ENCODE results near the gene SASS6. TPM values are rescaled to one million over a fixed set of nuclear protein-coding genes. Genes with fewer than 3 reads are reported as not detected.

The SASS6 gene
- total RNA-seq, 1 experiment from 2014 or later: 10.1 TPM

GRCh38 chr1:100070201-100070939 is 62.4 kb downstream of the SASS6 start:
- Mint-ChIP-seq H3K4me1 (ENCODE audit: low read depth, unreplicated experiment) (no peaks in the 10 kb centered on the region), H3K36me3 (ENCODE audit: insufficient read depth, unreplicated experiment) (peaks cover 57% of the 10 kb centered on the region), H3K4me3 (ENCODE audit: unreplicated experiment) (no peak overlapping the region), H3K9me3 (ENCODE audit: unreplicated experiment) (no peaks in the 10 kb centered on the region), H3K27ac (ENCODE audit: unreplicated experiment) (no peak overlapping the region), H3K27me3 (ENCODE audit: insufficient read depth, unreplicated experiment) (no peaks in the 10 kb centered on the region)
- ChIA-PET CTCF (no interaction called here), POLR2A (no interaction called here)
- Histone ChIP-seq H3K36me3 (ENCODE audit: control insufficient read depth, insufficient read depth, low read length) (no peaks in the 10 kb centered on the region), H3K27me3 (replicated peaks; ENCODE audit: control insufficient read depth, insufficient read depth, low read length) (no peaks in the 10 kb centered on the region), H3K4me3 (ENCODE audit: low read depth, low read length) (no peak overlapping the region), H3K4me1 (no peaks in the 10 kb centered on the region), H3K9me3 (no peaks in the 10 kb centered on the region)
- no peak for DNase-seq
- no TSS peak for BruUV-seq (replicated peaks)
- intact Hi-C loops (cut with micrococcal nuclease; ENCODE audit: unreplicated experiment): no loop called here
- TF ChIP-seq CTCF (IDR thresholded peaks at IDR 0.05; ENCODE audit: insufficient read depth in 1 of 2, low read depth in 1 of 2, low read length in 1 of 2, severe bottlenecking in 1 of 2, unreplicated experiment in 1 of 2): no peak

GRCh38 chr1:100065969-100066227 is 66.8 kb downstream of the SASS6 start:
- no peak overlapping the region for H3K4me3 ChIP-seq (ENCODE audit: low read depth, low read length)
- Mint-ChIP-seq H3K4me1 (ENCODE audit: low read depth, unreplicated experiment) (no peaks in the 10 kb centered on the region), H3K9me3 (ENCODE audit: unreplicated experiment) (no peaks in the 10 kb centered on the region), H3K27ac (ENCODE audit: unreplicated experiment) (no peak overlapping the region), H3K4me3 (ENCODE audit: unreplicated experiment) (no peak overlapping the region), H3K27me3 (ENCODE audit: insufficient read depth, unreplicated experiment) (no peaks in the 10 kb centered on the region), H3K36me3 (ENCODE audit: insufficient read depth, unreplicated experiment) (peaks cover 50% of the 10 kb centered on the region)
- ChIA-PET POLR2A (no interaction called here), CTCF (no interaction called here)
- DNase-seq: no peak
- no peak for TF ChIP-seq CTCF (IDR thresholded peaks at IDR 0.05; ENCODE audit: insufficient read depth in 1 of 2, low read depth in 1 of 2, low read length in 1 of 2, severe bottlenecking in 1 of 2, unreplicated experiment in 1 of 2)
- no peaks in the 10 kb centered on the region for H3K9me3 ChIP-seq
- intact Hi-C loops (cut with micrococcal nuclease; ENCODE audit: unreplicated experiment): no loop called here
- H3K4me1 ChIP-seq: no peaks in the 10 kb centered on the region
- no peaks in the 10 kb centered on the region for H3K36me3 ChIP-seq (ENCODE audit: control insufficient read depth, insufficient read depth, low read length)
- no peaks in the 10 kb centered on the region for H3K27me3 ChIP-seq (replicated peaks; ENCODE audit: control insufficient read depth, insufficient read depth, low read length)
- no TSS peak for BruUV-seq (replicated peaks)

GRCh38 chr1:100065183-100065968 is 67.4 kb downstream of the SASS6 start:
- POLR2A ChIA-PET: no interaction called here

More at GRCh38 chr1:100065183-100065968, 67.4 kb downstream of the SASS6 start:
- H3K4me1 Mint-ChIP-seq (ENCODE audit: low read depth, unreplicated experiment): no peaks in the 10 kb centered on the region
- H3K27ac Mint-ChIP-seq (ENCODE audit: unreplicated experiment): no peak overlapping the region
- H3K4me3 Mint-ChIP-seq (ENCODE audit: unreplicated experiment): no peak overlapping the region
- intact Hi-C loops (cut with micrococcal nuclease; ENCODE audit: unreplicated experiment): no loop called here
- H3K4me1 ChIP-seq: no peaks in the 10 kb centered on the region
- H3K9me3 Mint-ChIP-seq (ENCODE audit: unreplicated experiment): no peaks in the 10 kb centered on the region
- peaks cover 46% of the 10 kb centered on the region for H3K36me3 Mint-ChIP-seq (ENCODE audit: insufficient read depth, unreplicated experiment)
- H3K9me3 ChIP-seq: no peaks in the 10 kb centered on the region
- no peak for TF ChIP-seq CTCF (IDR thresholded peaks at IDR 0.05; ENCODE audit: insufficient read depth in 1 of 2, low read depth in 1 of 2, low read length in 1 of 2, severe bottlenecking in 1 of 2, unreplicated experiment in 1 of 2)
- no peak for DNase-seq
- H3K4me3 ChIP-seq (ENCODE audit: low read depth, low read length): no peak overlapping the region
- no TSS peak for BruUV-seq (replicated peaks)
- CTCF ChIA-PET: no interaction called here
- no peaks in the 10 kb centered on the region for H3K27me3 Mint-ChIP-seq (ENCODE audit: insufficient read depth, unreplicated experiment)
- H3K36me3 ChIP-seq (ENCODE audit: control insufficient read depth, insufficient read depth, low read length): no peaks in the 10 kb centered on the region
- no peaks in the 10 kb centered on the region for H3K27me3 ChIP-seq (replicated peaks; ENCODE audit: control insufficient read depth, insufficient read depth, low read length)
